Neuronal stem cell (in vitro differentiated cells): ENCODE data around the gene ZSCAN10.

Experiments
- DNase-seq: peaks from one replicate; pipeline ENCODE4 v3.0.0-alpha.2; 2013; ENCODE audit warnings: low spot score
- H2AFZ ChIP-seq: one replicate; pipeline ENCODE4 v1.6.1; 2013; ENCODE audit warnings: mild to moderate bottlenecking, low read length, inconsistent platforms
- H2AK5ac ChIP-seq: 2 replicates; pipeline ENCODE4 v1.6.1; 2013; ENCODE audit warnings: low read depth, mild to moderate bottlenecking, inconsistent platforms, low read length, moderate library complexity, mixed read lengths
- H2BK120ac ChIP-seq: 2 replicates; pipeline ENCODE4 v1.6.1; 2013; ENCODE audit warnings: low read depth, mild to moderate bottlenecking, inconsistent platforms, low read length, moderate library complexity, mixed read lengths
- H2BK12ac ChIP-seq: one replicate; pipeline ENCODE4 v1.6.1; 2013; ENCODE audit warnings: low read length, inconsistent platforms
- H2BK15ac ChIP-seq: 2 replicates; pipeline ENCODE4 v1.6.1; 2013; ENCODE audit warnings: mild to moderate bottlenecking, low read length, inconsistent platforms, mixed read lengths
- H2BK5ac ChIP-seq: one replicate; pipeline ENCODE4 v1.6.1; 2013; ENCODE audit warnings: inconsistent platforms, mild to moderate bottlenecking, low read length, moderate library complexity
- H3K14ac ChIP-seq: one replicate; pipeline ENCODE4 v1.6.1; 2013; ENCODE audit warnings: low read length, inconsistent platforms
- H3K18ac ChIP-seq: 2 replicates; pipeline ENCODE4 v1.6.1; 2013; ENCODE audit warnings: low read length, inconsistent platforms
- H3K23ac ChIP-seq: 2 replicates; pipeline ENCODE4 v1.6.1; 2013; ENCODE audit warnings: low read depth, mild to moderate bottlenecking, mixed read lengths, low read length, inconsistent platforms; ENCODE audit not compliant: poor library complexity
- H3K27ac ChIP-seq: replicated peaks from 3 replicates; pipeline ENCODE4 v1.5.1; 2013; ENCODE audit warnings: low read length, inconsistent platforms
- H3K27me3 ChIP-seq, 3 experiments: 2 replicates each; pipeline ENCODE4 v1.6.1; 2013; ENCODE audit warnings: low read length in 3 of 3, mild to moderate bottlenecking in 2 of 3, inconsistent platforms in 1 of 3, low read depth in 1 of 3, mixed read lengths in 1 of 3, moderate library complexity in 1 of 3; ENCODE audit not compliant: control insufficient read depth in 3 of 3, insufficient read depth in 3 of 3
- H3K36me3 ChIP-seq, 2 donors: replicated peaks in 1 of 2; 2 replicates each; pipeline ENCODE4 v1.6.1; 2013; ENCODE audit warnings: low read length in 2 of 2; ENCODE audit not compliant: control insufficient read depth in 2 of 2, insufficient read depth in 2 of 2
- H3K4ac ChIP-seq: 2 replicates; pipeline ENCODE4 v1.6.1; 2013; ENCODE audit warnings: inconsistent platforms, mild to moderate bottlenecking, low read length, moderate library complexity
- H3K4me1 ChIP-seq, 2 donors: 1 replicate in 1 of 2; 2 replicates in 1 of 2; pipeline ENCODE4 v1.6.1; 2013; ENCODE audit warnings: low read length in 2 of 2, low read depth in 1 of 2; ENCODE audit not compliant: control insufficient read depth in 2 of 2, insufficient read depth in 1 of 2
- H3K4me2 ChIP-seq: one replicate; pipeline ENCODE4 v1.6.1; 2013; ENCODE audit warnings: mild to moderate bottlenecking, low read length, inconsistent platforms; ENCODE audit not compliant: insufficient read depth, poor library complexity, severe bottlenecking
- H3K4me3 ChIP-seq, 2 donors: 2 replicates each; pipeline ENCODE4 v1.5.1; 2013; ENCODE audit warnings: low read length in 2 of 2, mild to moderate bottlenecking in 2 of 2, inconsistent platforms in 1 of 2, moderate library complexity in 1 of 2
- H3K79me1 ChIP-seq: one replicate; pipeline ENCODE4 v1.6.1; 2013; ENCODE audit warnings: low read depth, mild to moderate bottlenecking, inconsistent platforms, low read length, moderate library complexity
- H3K9ac ChIP-seq: one replicate; pipeline ENCODE4 v1.6.1; 2013; ENCODE audit warnings: mild to moderate bottlenecking, low read depth, low read length, inconsistent platforms; ENCODE audit not compliant: poor library complexity
- H3K9me3 ChIP-seq, 2 donors: replicated peaks in 1 of 2; 2 replicates each; pipeline versions ENCODE3 to v1.6.1; 2013; ENCODE audit warnings: low read length in 2 of 2, mild to moderate bottlenecking in 2 of 2, inconsistent platforms in 1 of 2, low read depth in 1 of 2, mixed read lengths in 1 of 2, moderate library complexity in 1 of 2; ENCODE audit not compliant: control insufficient read depth in 2 of 2, insufficient read depth in 1 of 2
- H4K8ac ChIP-seq: one replicate; pipeline ENCODE4 v1.6.1; 2013; ENCODE audit warnings: low read depth, mild to moderate bottlenecking, inconsistent platforms, low read length, moderate library complexity
- H4K91ac ChIP-seq: one replicate; pipeline ENCODE4 v1.6.1; 2013; ENCODE audit warnings: low read length, low read depth, mild to moderate bottlenecking, inconsistent platforms; ENCODE audit not compliant: poor library complexity
- WGBS, 2 donors: extraction: QIAGEN DNeasy Blood & Tissue Kit; methylation state at CpG; one replicate each; pipeline ENCODE4 v1.1.7; 2013; ENCODE audit warnings: missing lambda C conversion rate in 2 of 2, mixed read lengths in 1 of 2; ENCODE audit not compliant: insufficient read length in 2 of 2, insufficient replicate concordance in 1 of 2; ENCODE audit errors: extremely low coverage in 2 of 2; 5-methylcytosine and 5-hydroxymethylcytosine counted together

The ZSCAN10 gene

DNA sequence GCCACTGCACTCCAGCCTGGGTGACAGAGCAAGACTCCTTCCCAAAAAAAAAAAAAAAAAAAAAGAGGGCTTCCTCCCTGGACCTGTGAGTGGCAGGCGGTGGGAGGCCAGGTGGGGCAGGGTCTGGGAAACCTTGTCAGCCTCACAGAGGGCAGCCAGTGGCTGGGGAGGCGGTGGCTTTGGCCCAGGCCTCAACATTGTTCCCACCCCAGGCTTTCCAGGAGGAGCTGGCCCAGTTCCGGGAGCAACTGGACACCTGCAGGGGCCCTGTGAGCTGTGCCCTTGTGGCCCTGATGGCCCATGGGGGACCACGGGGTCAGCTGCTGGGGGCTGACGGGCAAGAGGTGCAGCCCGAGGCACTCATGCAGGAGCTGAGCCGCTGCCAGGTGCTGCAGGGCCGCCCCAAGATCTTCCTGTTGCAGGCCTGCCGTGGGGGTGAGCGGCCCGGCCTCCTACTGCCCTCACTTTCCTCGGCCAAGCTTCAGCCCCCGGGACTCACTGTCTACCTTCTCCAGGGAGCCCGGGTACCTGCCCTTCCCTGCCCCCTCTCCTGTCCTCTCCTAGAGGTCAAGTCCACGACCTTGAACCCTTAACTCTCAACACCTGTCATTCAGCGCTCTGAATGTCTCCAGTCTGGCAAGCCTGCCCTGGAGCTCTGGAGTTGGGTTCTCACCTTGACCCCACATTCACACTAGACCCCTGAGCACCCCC lies 48.1 kb upstream of the ZSCAN10 start:
- Histone ChIP-seq H3K18ac (no peak overlapping the region), H3K4me1 (peaks cover 2 to 4% of the 10 kb centered on the region in 2 donors), H3K14ac (no peak overlapping the region), H3K79me1 (peaks cover 2% of the 10 kb centered on the region), H4K8ac (no peak overlapping the region), H2AK5ac (peak overlapping the region; percentile 90), H3K9ac (peak overlapping the region; percentile 4), H3K4me2 (no peak overlapping the region), H2BK5ac (no peak overlapping the region), H2AFZ (no peak overlapping the region), H3K4me3 (no peak overlapping the region), H3K27ac (no peak overlapping the region), H3K23ac (no peak overlapping the region), H2BK12ac (peak overlapping the region; percentile 84), H2BK15ac (peak overlapping the region; percentile 81), H3K27me3 (peaks cover 0 to 12% (median 10%) of the 10 kb centered on the region in 3 experiments), H3K4ac (no peak overlapping the region), H4K91ac (no peak overlapping the region), H3K36me3 (peaks cover 6 to 7% of the 10 kb centered on the region in 2 donors), H2BK120ac (no peak overlapping the region), H3K9me3 (no peaks in the 10 kb centered on the region)
- WGBS, 2 donors, result no CpG with 5 or more reads among the region's 16 CpGs
- no peak for DNase-seq

DNA sequence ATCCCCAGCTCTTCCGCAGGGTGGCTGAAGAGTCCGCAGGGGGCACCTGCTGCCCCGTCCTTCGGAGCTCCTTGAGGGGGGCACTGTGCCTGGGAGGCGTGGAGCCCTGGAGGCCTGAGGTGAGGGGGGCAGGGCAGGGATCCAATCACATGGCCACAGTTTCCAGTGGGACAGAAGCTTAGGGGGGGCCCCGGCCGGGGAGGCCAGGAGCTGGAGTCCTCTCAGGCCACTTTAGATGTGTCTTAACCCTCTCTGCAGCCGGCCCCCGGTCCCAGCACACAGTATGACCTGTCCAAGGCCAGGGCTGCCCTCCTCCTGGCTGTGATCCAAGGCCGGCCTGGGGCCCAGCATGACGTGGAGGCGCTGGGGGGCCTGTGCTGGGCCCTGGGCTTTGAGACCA lies 46.6 kb upstream of the ZSCAN10 start:
- no peak overlapping the region for H3K4me2 ChIP-seq
- H3K9ac ChIP-seq, result no peak overlapping the region
- peak overlapping the region; percentile 38 for H3K18ac ChIP-seq
- peak overlapping the region; percentile 75 for H2AK5ac ChIP-seq
- no peak overlapping the region for H3K27ac ChIP-seq
- peaks cover 0 to 12% (median 10%) of the 10 kb centered on the region in 3 experiments for H3K27me3 ChIP-seq
- H2BK5ac ChIP-seq, result no peak overlapping the region
- H4K8ac ChIP-seq, result no peak overlapping the region
- H4K91ac ChIP-seq, result no peak overlapping the region
- H2BK120ac ChIP-seq, result no peak overlapping the region
- no peak overlapping the region for H2AFZ ChIP-seq
- H3K79me1 ChIP-seq, result peaks cover 3% of the 10 kb centered on the region
- WGBS, 2 donors, result no CpG with 5 or more reads among the region's 12 CpGs
- peaks cover 20% of the 10 kb centered on the region in 2 donors for H3K36me3 ChIP-seq
- no peak overlapping the region for H3K4me3 ChIP-seq
- H3K4me1 ChIP-seq, result peaks cover 2% of the 10 kb centered on the region in 2 donors
- peak overlapping the region; percentile 55 for H3K23ac ChIP-seq
- H2BK12ac ChIP-seq, result no peak overlapping the region
- H3K9me3 ChIP-seq, result no peaks in the 10 kb centered on the region
- H2BK15ac ChIP-seq, result no peak overlapping the region
- no peak overlapping the region for H3K14ac ChIP-seq
- no peak for DNase-seq
- no peak overlapping the region for H3K4ac ChIP-seq

DNA sequence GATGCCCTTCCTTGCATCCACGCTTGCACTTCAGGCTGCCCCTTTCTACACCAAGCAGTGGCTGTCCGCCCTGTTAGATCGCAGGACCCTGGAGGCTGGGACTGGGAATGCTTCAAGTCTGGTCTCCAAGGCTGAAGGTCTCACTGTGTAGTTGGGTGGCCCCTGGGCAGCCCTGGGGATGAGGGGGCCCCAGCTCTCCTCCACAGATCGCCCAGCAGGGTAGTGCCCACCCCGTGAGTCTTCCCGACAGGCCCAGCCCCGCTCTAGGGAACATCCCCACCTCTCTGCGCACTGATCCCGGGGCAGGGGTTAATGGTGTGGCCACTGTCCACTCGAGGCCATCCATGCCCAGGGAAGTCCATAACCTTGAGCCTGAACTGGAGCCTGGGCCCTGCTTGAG lies 46.1 kb upstream of the ZSCAN10 start:
- H3K36me3 ChIP-seq, result peaks cover 20 to 22% of the 10 kb centered on the region in 2 donors
- peak overlapping the region; percentile 48 for H3K18ac ChIP-seq
- DNase-seq, result no peak
- no peak overlapping the region for H2BK5ac ChIP-seq
- H3K79me1 ChIP-seq, result peaks cover 5% of the 10 kb centered on the region
- no peak overlapping the region for H3K4me3 ChIP-seq
- no peak overlapping the region for H4K91ac ChIP-seq
- H2BK120ac ChIP-seq, result no peak overlapping the region
- H3K9me3 ChIP-seq, result no peaks in the 10 kb centered on the region
- H2AFZ ChIP-seq, result no peak overlapping the region
- peak overlapping the region; percentile 97 for H3K14ac ChIP-seq
- no CpG with 5 or more reads among the region's 10 CpGs for WGBS, 2 donors
- H3K4me2 ChIP-seq, result no peak overlapping the region
- no peak overlapping the region for H4K8ac ChIP-seq
- H2BK15ac ChIP-seq, result no peak overlapping the region
- H3K4me1 ChIP-seq, result peaks cover 2% of the 10 kb centered on the region in 2 donors
- no peak overlapping the region for H3K27ac ChIP-seq
- peak overlapping the region; percentile 75 for H2AK5ac ChIP-seq
- H3K27me3 ChIP-seq, result peaks cover 0 to 12% (median 10%) of the 10 kb centered on the region in 3 experiments
- peak overlapping the region; percentile 37 for H3K4ac ChIP-seq
- peak overlapping the region; percentile 70 for H3K9ac ChIP-seq
- H2BK12ac ChIP-seq, result peak overlapping the region; percentile 41
- H3K23ac ChIP-seq, result peak overlapping the region; percentile 55

DNA sequence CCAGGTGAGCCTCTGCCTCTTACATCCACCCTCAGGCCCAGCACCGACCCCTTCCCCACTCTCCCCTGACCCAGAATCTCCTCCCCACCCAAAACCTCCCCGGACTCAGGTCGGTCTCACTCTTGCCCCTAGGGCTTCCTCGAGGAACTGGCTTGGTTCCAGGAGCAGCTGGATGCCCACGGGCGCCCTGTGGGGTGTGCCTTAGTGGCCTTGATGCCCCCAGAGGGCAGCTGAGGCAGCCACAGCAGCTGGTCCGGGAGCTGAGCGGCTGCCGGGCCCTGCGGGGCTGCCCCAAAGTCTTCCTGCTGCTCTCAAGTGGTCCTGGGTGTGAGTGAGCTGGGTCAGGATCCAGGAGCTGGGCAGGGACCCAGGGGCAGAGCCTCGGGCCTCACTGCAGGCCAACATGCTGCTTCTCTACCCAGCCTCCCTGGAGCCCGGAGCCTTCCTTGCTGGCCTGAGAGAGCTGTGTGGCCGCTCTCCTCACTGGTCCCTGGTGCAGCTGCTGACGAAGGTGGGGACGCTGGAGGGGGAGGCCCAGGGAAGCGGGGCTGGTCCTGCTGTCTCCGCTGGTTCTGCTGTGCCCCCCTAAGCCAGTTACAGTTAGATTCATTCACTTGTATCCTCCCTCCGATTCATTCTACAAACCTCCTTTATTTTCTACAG lies 45.4 kb upstream of the ZSCAN10 start:
- no peak overlapping the region for H3K18ac ChIP-seq
- H3K9ac ChIP-seq, result no peak overlapping the region
- peaks cover 0 to 12% (median 10%) of the 10 kb centered on the region in 3 experiments for H3K27me3 ChIP-seq
- peaks cover 5% of the 10 kb centered on the region for H3K79me1 ChIP-seq
- no peak overlapping the region for H3K27ac ChIP-seq
- H4K8ac ChIP-seq, result no peak overlapping the region
- H2BK120ac ChIP-seq, result no peak overlapping the region
- H3K4me3 ChIP-seq, result no peak overlapping the region
- peaks cover 0 to 2% of the 10 kb centered on the region in 2 donors for H3K4me1 ChIP-seq
- peak overlapping the region; percentile 84 for H2AK5ac ChIP-seq
- no peak overlapping the region for H4K91ac ChIP-seq
- no peak for DNase-seq
- H3K23ac ChIP-seq, result peak overlapping the region; percentile 73
- H3K4me2 ChIP-seq, result no peak overlapping the region
- WGBS, 2 donors, result no CpG with 5 or more reads among the region's 18 CpGs
- H2BK15ac ChIP-seq, result peak overlapping the region; percentile 67
- no peak overlapping the region for H2AFZ ChIP-seq
- H3K36me3 ChIP-seq, result peaks cover 20 to 23% of the 10 kb centered on the region in 2 donors
- H2BK5ac ChIP-seq, result no peak overlapping the region
- H3K14ac ChIP-seq, result no peak overlapping the region
- H3K4ac ChIP-seq, result no peak overlapping the region
- no peak overlapping the region for H2BK12ac ChIP-seq
- H3K9me3 ChIP-seq, result no peaks in the 10 kb centered on the region
